OCI-LY3 (cell line): ENCODE results near the gene RAD51B.

Source experiments
- H2AFZ ChIP-seq: fragments of 200-600, 300-600 bp; shearing (Covaris generic); 2 replicates; pipeline ENCODE4 v1.6.0; 2014; ENCODE audit warnings: antibody characterized with exemption, low read depth, low read length
- H3K27ac ChIP-seq: fragments of 200-600, 300-600 bp; sonication (generic); 2 replicates; pipeline ENCODE4 v1.5.1; 2014; ENCODE audit warnings: mild to moderate bottlenecking, low read length, moderate library complexity, mixed read lengths
- H3K27me3 ChIP-seq: fragments of 200-600, 300-600 bp; sonication (generic); 2 replicates; pipeline ENCODE4 v1.6.1; 2014; ENCODE audit warnings: low read depth, low read length, mixed read lengths
- H3K36me3 ChIP-seq: fragments of 200-600, 300-600 bp; sonication (generic); replicated peaks from 2 replicates; pipeline ENCODE3; 2014; ENCODE audit warnings: low read depth, low read length, mixed read lengths
- H3K4me1 ChIP-seq: fragments of 300-600, 200-600 bp; sonication (generic); 2 replicates; pipeline ENCODE4 v1.6.1; 2014; ENCODE audit warnings: low read length, mixed read lengths
- H3K4me2 ChIP-seq: fragments of 200-600, 300-600 bp; sonication (generic); 2 replicates; pipeline ENCODE4 v1.6.1; 2014; ENCODE audit warnings: low read length, mixed read lengths
- H3K4me3 ChIP-seq: fragments of 300-600, 200-600 bp; sonication (generic); 2 replicates; pipeline ENCODE4 v1.5.1; 2014; ENCODE audit warnings: antibody characterized with exemption, mild to moderate bottlenecking, low read length, moderate library complexity
- H3K79me2 ChIP-seq: fragments of 300-600, 200-600 bp; shearing (Covaris generic); 2 replicates; pipeline ENCODE4 v1.6.1; 2014; ENCODE audit warnings: mild to moderate bottlenecking, low read length, mixed read lengths
- H3K9ac ChIP-seq: fragments of 300-600, 200-600 bp; shearing (Covaris generic); 2 replicates; pipeline ENCODE4 v1.6.0; 2014; ENCODE audit warnings: mild to moderate bottlenecking, low read length, moderate library complexity
- H3K9me3 ChIP-seq: fragments of 200-600, 300-600 bp; shearing (Covaris generic); 2 replicates; pipeline ENCODE4 v1.6.1; 2014; ENCODE audit warnings: low read length, mixed read lengths; ENCODE audit not compliant: insufficient read depth
- H4K20me1 ChIP-seq: fragments of 200-600, 300-600 bp; sonication (generic); 2 replicates; pipeline ENCODE4 v1.6.1; 2016; ENCODE audit warnings: low read length, mixed read lengths; ENCODE audit not compliant: insufficient read depth
- EZH2phosphoT487 ChIP-seq: fragments of 200-600 bp; shearing (Covaris generic); IDR thresholded peaks from 2 replicates; pipeline ENCODE4 v1.6.1; 2018; ENCODE audit warnings: antibody characterized with exemption, mixed run types, low read depth
- TF ChIP-seq, protein P1 (sequence below): fragments of 200-600, 300-600 bp; sonication (generic); IDR thresholded peaks from 2 replicates; pipeline ENCODE4 v1.5.1; 2014; ENCODE audit warnings: antibody characterized with exemption, low read length, low read depth

RAD51B gene

GRCh38 chr14:68260121-68260520 lies 440.5 kb downstream of the RAD51B start:
- peak overlapping the region; percentile 79; the same call in 1 of the 2 replicates for H3K9ac ChIP-seq
- TF ChIP-seq, protein P1, sequence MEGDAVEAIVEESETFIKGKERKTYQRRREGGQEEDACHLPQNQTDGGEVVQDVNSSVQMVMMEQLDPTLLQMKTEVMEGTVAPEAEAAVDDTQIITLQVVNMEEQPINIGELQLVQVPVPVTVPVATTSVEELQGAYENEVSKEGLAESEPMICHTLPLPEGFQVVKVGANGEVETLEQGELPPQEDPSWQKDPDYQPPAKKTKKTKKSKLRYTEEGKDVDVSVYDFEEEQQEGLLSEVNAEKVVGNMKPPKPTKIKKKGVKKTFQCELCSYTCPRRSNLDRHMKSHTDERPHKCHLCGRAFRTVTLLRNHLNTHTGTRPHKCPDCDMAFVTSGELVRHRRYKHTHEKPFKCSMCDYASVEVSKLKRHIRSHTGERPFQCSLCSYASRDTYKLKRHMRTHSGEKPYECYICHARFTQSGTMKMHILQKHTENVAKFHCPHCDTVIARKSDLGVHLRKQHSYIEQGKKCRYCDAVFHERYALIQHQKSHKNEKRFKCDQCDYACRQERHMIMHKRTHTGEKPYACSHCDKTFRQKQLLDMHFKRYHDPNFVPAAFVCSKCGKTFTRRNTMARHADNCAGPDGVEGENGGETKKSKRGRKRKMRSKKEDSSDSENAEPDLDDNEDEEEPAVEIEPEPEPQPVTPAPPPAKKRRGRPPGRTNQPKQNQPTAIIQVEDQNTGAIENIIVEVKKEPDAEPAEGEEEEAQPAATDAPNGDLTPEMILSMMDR: no peak
- no peak for TF ChIP-seq EZH2phosphoT487
- peaks cover 78% of the 10 kb centered on the region for H3K4me1 ChIP-seq
- H3K4me3 ChIP-seq: no peak overlapping the region
- H3K79me2 ChIP-seq: no peaks in the 10 kb centered on the region
- H3K9me3 ChIP-seq: no peaks in the 10 kb centered on the region
- no peaks in the 10 kb centered on the region for H3K27me3 ChIP-seq
- H3K36me3 ChIP-seq: no peaks in the 10 kb centered on the region
- H3K4me2 ChIP-seq: peak overlapping the region; percentile 83; the same call in 1 of the 2 replicates
- H2AFZ ChIP-seq: no peak overlapping the region
- H3K27ac ChIP-seq: peak overlapping the region; percentile 96
- H4K20me1 ChIP-seq: no peaks in the 10 kb centered on the region

GRCh38 chr14:68261092-68261842 lies 441.7 kb downstream of the RAD51B start:
- peak overlapping the region; percentile 79 for H3K9ac ChIP-seq

GRCh38 chr14:68262567-68262966 lies 443.0 kb downstream of the RAD51B start:
- Histone ChIP-seq H3K9me3 (no peaks in the 10 kb centered on the region), H3K36me3 (no peaks in the 10 kb centered on the region), H3K9ac (peak overlapping the region; percentile 79), H3K4me1 (peaks cover 86% of the 10 kb centered on the region), H3K27ac (peak overlapping the region; percentile 96), H3K79me2 (no peaks in the 10 kb centered on the region), H2AFZ (no peak overlapping the region), H3K4me3 (no peak overlapping the region), H3K4me2 (peak overlapping the region; percentile 83), H4K20me1 (no peaks in the 10 kb centered on the region), H3K27me3 (no peaks in the 10 kb centered on the region)
- TF ChIP-seq EZH2phosphoT487: no peak
- TF ChIP-seq, protein P1: no peak

More at GRCh38 chr14:68261092-68261842, 441.7 kb downstream of the RAD51B start:
- no peaks in the 10 kb centered on the region for H3K27me3 ChIP-seq
- H3K4me1 ChIP-seq: peaks cover 76% of the 10 kb centered on the region
- H4K20me1 ChIP-seq: no peaks in the 10 kb centered on the region
- TF ChIP-seq, protein P1: no peak
- no peak for TF ChIP-seq EZH2phosphoT487
- H3K27ac ChIP-seq: peak overlapping the region; percentile 96
- H3K36me3 ChIP-seq: no peaks in the 10 kb centered on the region
- no peaks in the 10 kb centered on the region for H3K79me2 ChIP-seq
- no peaks in the 10 kb centered on the region for H3K9me3 ChIP-seq
- peak overlapping the region; percentile 83 for H3K4me2 ChIP-seq
- H2AFZ ChIP-seq: peak overlapping the region; percentile 42; the same call in 1 of the 2 replicates
- H3K4me3 ChIP-seq: peak overlapping the region; percentile 48

DNA sequence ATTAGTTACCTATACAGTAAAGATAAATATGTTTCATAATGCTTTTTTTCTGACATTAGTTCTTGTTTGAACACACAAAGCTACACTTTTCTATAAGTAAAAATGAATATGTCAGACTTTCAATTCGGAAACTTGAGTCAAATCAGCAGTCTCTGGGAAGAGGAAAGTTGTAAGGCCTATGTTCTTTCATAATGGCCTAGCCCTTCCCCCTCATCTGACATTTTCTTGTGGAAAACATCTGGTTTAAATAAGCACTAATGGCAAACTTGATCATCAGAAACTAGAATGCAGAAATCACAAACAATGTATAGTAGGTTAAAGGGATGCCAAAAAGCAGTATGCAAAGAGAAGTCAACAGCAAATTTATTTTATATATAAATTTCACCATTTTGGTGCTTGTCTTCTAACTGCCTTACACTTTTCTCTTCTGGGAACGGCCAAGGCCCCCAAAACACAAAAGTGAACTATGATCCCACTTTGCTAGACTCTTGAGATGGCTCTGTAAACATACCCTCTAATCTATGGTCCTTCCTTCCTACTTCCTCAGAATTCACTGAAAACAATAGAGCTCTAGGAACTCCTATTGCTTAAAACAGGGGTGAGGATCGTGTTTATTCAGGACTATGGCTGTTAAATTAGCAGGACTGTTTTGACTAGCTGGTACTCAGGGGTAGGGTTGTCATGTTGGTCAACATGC lies 444.1 kb downstream of the RAD51B start:
- TF ChIP-seq, protein P1: no peak
- no peak for TF ChIP-seq EZH2phosphoT487
- no peaks in the 10 kb centered on the region for H4K20me1 ChIP-seq
- no peaks in the 10 kb centered on the region for H3K36me3 ChIP-seq
- no peak overlapping the region for H3K4me3 ChIP-seq
- H3K27ac ChIP-seq: peak overlapping the region; percentile 96
- no peaks in the 10 kb centered on the region for H3K9me3 ChIP-seq
- H3K4me1 ChIP-seq: peaks cover 95% of the 10 kb centered on the region
- peak overlapping the region; percentile 83 for H3K4me2 ChIP-seq
- no peaks in the 10 kb centered on the region for H3K79me2 ChIP-seq
- peak overlapping the region; percentile 20; the same call in 1 of the 2 replicates for H3K9ac ChIP-seq
- no peak overlapping the region for H2AFZ ChIP-seq
- H3K27me3 ChIP-seq: no peaks in the 10 kb centered on the region
